Neuronal stem cell (in vitro differentiated cells): ENCODE results near the gene PLS1.
"Not testable (repeated sequence)": the region's sequence is repeated elsewhere in the genome, so short reads cannot be mapped to it uniquely, and the experiment has no call there.

Source experiments
- DNase-seq: peaks from one replicate; pipeline ENCODE4 v3.0.0-alpha.2; 2013; ENCODE audit warnings: low spot score
- H2AFZ ChIP-seq: one replicate; pipeline ENCODE4 v1.6.1; 2013; ENCODE audit warnings: mild to moderate bottlenecking, low read length, inconsistent platforms
- H2AK5ac ChIP-seq: 2 replicates; pipeline ENCODE4 v1.6.1; 2013; ENCODE audit warnings: low read depth, mild to moderate bottlenecking, inconsistent platforms, low read length, moderate library complexity, mixed read lengths
- H2BK120ac ChIP-seq: 2 replicates; pipeline ENCODE4 v1.6.1; 2013; ENCODE audit warnings: low read depth, mild to moderate bottlenecking, inconsistent platforms, low read length, moderate library complexity, mixed read lengths
- H2BK12ac ChIP-seq: one replicate; pipeline ENCODE4 v1.6.1; 2013; ENCODE audit warnings: low read length, inconsistent platforms
- H2BK15ac ChIP-seq: 2 replicates; pipeline ENCODE4 v1.6.1; 2013; ENCODE audit warnings: mild to moderate bottlenecking, low read length, inconsistent platforms, mixed read lengths
- H2BK5ac ChIP-seq: one replicate; pipeline ENCODE4 v1.6.1; 2013; ENCODE audit warnings: inconsistent platforms, mild to moderate bottlenecking, low read length, moderate library complexity
- H3K14ac ChIP-seq: one replicate; pipeline ENCODE4 v1.6.1; 2013; ENCODE audit warnings: low read length, inconsistent platforms
- H3K18ac ChIP-seq: 2 replicates; pipeline ENCODE4 v1.6.1; 2013; ENCODE audit warnings: low read length, inconsistent platforms
- H3K23ac ChIP-seq: 2 replicates; pipeline ENCODE4 v1.6.1; 2013; ENCODE audit warnings: low read depth, mild to moderate bottlenecking, mixed read lengths, low read length, inconsistent platforms; ENCODE audit not compliant: poor library complexity
- H3K27ac ChIP-seq: replicated peaks from 3 replicates; pipeline ENCODE4 v1.5.1; 2013; ENCODE audit warnings: low read length, inconsistent platforms
- H3K27me3 ChIP-seq, 3 experiments: 2 replicates each; pipeline ENCODE4 v1.6.1; 2013; ENCODE audit warnings: low read length in 3 of 3, mild to moderate bottlenecking in 2 of 3, inconsistent platforms in 1 of 3, low read depth in 1 of 3, mixed read lengths in 1 of 3, moderate library complexity in 1 of 3; ENCODE audit not compliant: control insufficient read depth in 3 of 3, insufficient read depth in 3 of 3
- H3K36me3 ChIP-seq, 2 donors: replicated peaks in 1 of 2; 2 replicates each; pipeline ENCODE4 v1.6.1; 2013; ENCODE audit warnings: low read length in 2 of 2; ENCODE audit not compliant: control insufficient read depth in 2 of 2, insufficient read depth in 2 of 2
- H3K4ac ChIP-seq: 2 replicates; pipeline ENCODE4 v1.6.1; 2013; ENCODE audit warnings: inconsistent platforms, mild to moderate bottlenecking, low read length, moderate library complexity
- H3K4me1 ChIP-seq, 2 donors: 1 replicate in 1 of 2; 2 replicates in 1 of 2; pipeline ENCODE4 v1.6.1; 2013; ENCODE audit warnings: low read length in 2 of 2, low read depth in 1 of 2; ENCODE audit not compliant: control insufficient read depth in 2 of 2, insufficient read depth in 1 of 2
- H3K4me2 ChIP-seq: one replicate; pipeline ENCODE4 v1.6.1; 2013; ENCODE audit warnings: mild to moderate bottlenecking, low read length, inconsistent platforms; ENCODE audit not compliant: insufficient read depth, poor library complexity, severe bottlenecking
- H3K4me3 ChIP-seq, 2 donors: 2 replicates each; pipeline ENCODE4 v1.5.1; 2013; ENCODE audit warnings: low read length in 2 of 2, mild to moderate bottlenecking in 2 of 2, inconsistent platforms in 1 of 2, moderate library complexity in 1 of 2
- H3K79me1 ChIP-seq: one replicate; pipeline ENCODE4 v1.6.1; 2013; ENCODE audit warnings: low read depth, mild to moderate bottlenecking, inconsistent platforms, low read length, moderate library complexity
- H3K9ac ChIP-seq: one replicate; pipeline ENCODE4 v1.6.1; 2013; ENCODE audit warnings: mild to moderate bottlenecking, low read depth, low read length, inconsistent platforms; ENCODE audit not compliant: poor library complexity
- H3K9me3 ChIP-seq, 2 donors: replicated peaks in 1 of 2; 2 replicates each; pipeline versions ENCODE3 to v1.6.1; 2013; ENCODE audit warnings: low read length in 2 of 2, mild to moderate bottlenecking in 2 of 2, inconsistent platforms in 1 of 2, low read depth in 1 of 2, mixed read lengths in 1 of 2, moderate library complexity in 1 of 2; ENCODE audit not compliant: control insufficient read depth in 2 of 2, insufficient read depth in 1 of 2
- H4K8ac ChIP-seq: one replicate; pipeline ENCODE4 v1.6.1; 2013; ENCODE audit warnings: low read depth, mild to moderate bottlenecking, inconsistent platforms, low read length, moderate library complexity
- H4K91ac ChIP-seq: one replicate; pipeline ENCODE4 v1.6.1; 2013; ENCODE audit warnings: low read length, low read depth, mild to moderate bottlenecking, inconsistent platforms; ENCODE audit not compliant: poor library complexity
- WGBS, 2 donors: extraction: QIAGEN DNeasy Blood & Tissue Kit; methylation state at CpG; one replicate each; pipeline ENCODE4 v1.1.7; 2013; ENCODE audit warnings: missing lambda C conversion rate in 2 of 2, mixed read lengths in 1 of 2; ENCODE audit not compliant: insufficient read length in 2 of 2, insufficient replicate concordance in 1 of 2; ENCODE audit errors: extremely low coverage in 2 of 2; 5-methylcytosine and 5-hydroxymethylcytosine counted together

PLS1 gene

GRCh38 chr3:142569422-142569821 is 26.8 kb upstream of the PLS1 start:
- not testable (repeated sequence) for H3K23ac ChIP-seq, H3K27me3 ChIP-seq, H3K14ac ChIP-seq, H3K9ac ChIP-seq, H3K4me1 ChIP-seq, H3K4me3 ChIP-seq, H4K8ac ChIP-seq, H3K79me1 ChIP-seq, H2BK120ac ChIP-seq, H3K4ac ChIP-seq, H2BK5ac ChIP-seq, H2AFZ ChIP-seq, H2BK12ac ChIP-seq, H3K9me3 ChIP-seq, H4K91ac ChIP-seq, H2AK5ac ChIP-seq, H3K18ac ChIP-seq, H2BK15ac ChIP-seq, H3K27ac ChIP-seq, H3K4me2 ChIP-seq, DNase-seq
- peaks cover 0 to 28% of the 10 kb centered on the region in 2 donors for H3K36me3 ChIP-seq
- no CpG with 5 or more reads among the region's 3 CpGs for WGBS, 2 donors

- H2AK5ac ChIP-seq, H2AFZ ChIP-seq, H2BK5ac ChIP-seq, H3K9ac ChIP-seq, H3K4me3 ChIP-seq, H3K79me1 ChIP-seq, H3K4me2 ChIP-seq, DNase-seq, H2BK120ac ChIP-seq, H3K23ac ChIP-seq, H3K4me1 ChIP-seq, H3K27me3 ChIP-seq, H3K4ac ChIP-seq, H3K18ac ChIP-seq, H4K91ac ChIP-seq, H3K27ac ChIP-seq, H4K8ac ChIP-seq, H2BK12ac ChIP-seq, H3K14ac ChIP-seq, H3K9me3 ChIP-seq, H2BK15ac ChIP-seq: not testable (repeated sequence)
- no CpG with 5 or more reads among the region's 3 CpGs for WGBS, 2 donors
- peaks cover 0 to 12% of the 10 kb centered on the region in 2 donors for H3K36me3 ChIP-seq
These were observed 22.0 kb upstream of the PLS1 start for GRCh38 chr3:142574223-142574622.

GRCh38 chr3:142574665-142575064 is 21.5 kb upstream of the PLS1 start:
- no peak for DNase-seq
- Histone ChIP-seq H2BK120ac (no peak overlapping the region), H3K4me3 (no peak overlapping the region), H3K9me3 (no peaks in the 10 kb centered on the region), H3K27ac (no peak overlapping the region), H3K18ac (no peak overlapping the region), H3K79me1 (no peaks in the 10 kb centered on the region), H4K8ac (no peak overlapping the region), H3K36me3 (peaks cover 0 to 12% of the 10 kb centered on the region in 2 donors), H2BK12ac (no peak overlapping the region), H3K23ac (no peak overlapping the region), H2BK15ac (no peak overlapping the region), H3K9ac (no peak overlapping the region), H2BK5ac (no peak overlapping the region), H2AK5ac (no peak overlapping the region), H3K4me2 (no peak overlapping the region), H4K91ac (no peak overlapping the region), H3K4ac (no peak overlapping the region), H3K27me3 (no peaks in the 10 kb centered on the region), H3K14ac (no peak overlapping the region), H2AFZ (no peak overlapping the region), H3K4me1 (peaks cover 0 to 5% of the 10 kb centered on the region in 2 donors)
- no CpG with 5 or more reads among the region's 1 CpG for WGBS, 2 donors

GRCh38 chr3:142576792-142577191 is 19.4 kb upstream of the PLS1 start:
- H3K79me1 ChIP-seq, result no peaks in the 10 kb centered on the region
- H3K4me1 ChIP-seq, result peaks cover 0 to 5% of the 10 kb centered on the region in 2 donors
- no peak overlapping the region for H3K4ac ChIP-seq
- no peak overlapping the region for H3K14ac ChIP-seq
- no peak overlapping the region for H2BK15ac ChIP-seq
- H3K27ac ChIP-seq, result no peak overlapping the region
- no peaks in the 10 kb centered on the region for H3K9me3 ChIP-seq
- no peaks in the 10 kb centered on the region for H3K27me3 ChIP-seq
- H4K8ac ChIP-seq, result no peak overlapping the region
- no peak overlapping the region for H3K18ac ChIP-seq
- no peak overlapping the region for H3K4me3 ChIP-seq
- no peak overlapping the region for H3K9ac ChIP-seq
- no peak overlapping the region for H2AFZ ChIP-seq
- no peak overlapping the region for H2BK12ac ChIP-seq
- no peak for DNase-seq
- no peak overlapping the region for H3K23ac ChIP-seq
- H4K91ac ChIP-seq, result no peak overlapping the region
- no peak overlapping the region for H3K4me2 ChIP-seq
- H2AK5ac ChIP-seq, result no peak overlapping the region
- H2BK120ac ChIP-seq, result no peak overlapping the region
- H3K36me3 ChIP-seq, result peaks cover 0 to 7% of the 10 kb centered on the region in 2 donors
- no peak overlapping the region for H2BK5ac ChIP-seq
